ENCODE measurements around the gene ELP5.
A peak's percentile ranks its signal among the peaks of the same experiment; 100 is the strongest.

Gene ELP5, protein sequence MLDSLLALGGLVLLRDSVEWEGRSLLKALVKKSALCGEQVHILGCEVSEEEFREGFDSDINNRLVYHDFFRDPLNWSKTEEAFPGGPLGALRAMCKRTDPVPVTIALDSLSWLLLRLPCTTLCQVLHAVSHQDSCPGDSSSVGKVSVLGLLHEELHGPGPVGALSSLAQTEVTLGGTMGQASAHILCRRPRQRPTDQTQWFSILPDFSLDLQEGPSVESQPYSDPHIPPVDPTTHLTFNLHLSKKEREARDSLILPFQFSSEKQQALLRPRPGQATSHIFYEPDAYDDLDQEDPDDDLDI

DNA sequence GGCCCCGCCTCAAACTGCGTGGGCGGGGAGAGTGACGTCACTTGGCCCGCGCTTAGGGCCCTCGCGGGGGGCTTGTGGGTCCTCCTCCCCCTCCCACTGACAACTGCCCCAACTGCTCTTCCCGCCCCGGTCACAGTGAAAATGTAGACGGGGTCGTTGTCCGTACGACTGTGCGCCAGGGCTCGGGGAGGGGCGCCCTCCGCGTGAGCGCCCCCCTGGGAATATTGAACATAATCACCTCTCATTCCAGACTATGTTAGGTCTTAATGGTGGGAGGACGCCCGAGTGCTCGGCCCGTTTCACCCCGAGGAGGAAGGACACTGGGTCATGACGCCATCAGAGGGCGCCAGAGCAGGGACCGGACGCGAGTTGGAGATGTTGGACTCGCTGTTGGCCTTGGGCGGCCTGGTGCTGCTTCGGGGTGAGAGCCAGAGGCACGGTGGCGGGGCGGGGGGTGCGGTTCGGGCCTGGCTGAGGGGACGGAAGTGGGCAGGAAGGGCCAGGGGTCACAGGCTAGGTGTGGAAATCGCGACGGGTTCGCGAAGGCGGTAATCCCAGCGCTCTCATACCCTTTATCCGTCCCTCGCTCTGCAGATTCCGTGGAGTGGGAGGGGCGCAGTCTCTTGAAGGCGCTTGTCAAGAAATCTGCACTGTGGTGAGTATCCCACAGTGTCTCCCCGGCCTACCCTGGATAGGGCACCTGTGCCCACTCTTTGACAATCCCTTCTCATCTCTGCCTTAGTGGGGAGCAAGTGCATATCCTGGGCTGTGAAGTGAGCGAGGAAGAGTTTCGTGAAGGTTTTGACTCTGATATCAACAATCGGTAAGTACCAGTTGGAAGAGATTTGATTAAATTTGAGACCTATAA lies at the start of gene ELP5:
Gene ELP5, plus strand, starts transcription at position 40 of the 868 bp plus-strand sequence. Its CDS starts 336 bp downstream, at position 376.
- peak; percentile 96 for DNase-seq

DNA sequence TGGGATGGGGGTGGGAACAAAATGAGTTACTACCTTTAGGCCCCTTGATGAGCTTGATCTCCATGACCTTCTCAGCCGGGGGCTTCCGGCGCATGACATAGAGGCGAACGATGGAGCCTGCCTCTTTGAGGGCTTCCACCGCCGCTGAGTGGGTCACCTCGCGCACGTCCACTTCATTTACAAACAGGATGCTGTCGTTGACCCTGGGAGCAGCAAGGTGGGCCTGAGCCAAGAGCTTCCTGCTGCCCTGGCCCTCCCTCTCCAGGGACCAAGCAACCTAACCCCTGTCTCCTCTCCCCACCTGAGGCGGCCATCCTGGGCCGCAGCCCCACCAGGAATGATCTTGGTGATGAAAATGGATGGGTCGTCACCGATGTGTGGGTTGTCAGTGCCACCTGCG lies 48.6 kb upstream of the ELP5 start:
- DNase-seq = no peak

DNA sequence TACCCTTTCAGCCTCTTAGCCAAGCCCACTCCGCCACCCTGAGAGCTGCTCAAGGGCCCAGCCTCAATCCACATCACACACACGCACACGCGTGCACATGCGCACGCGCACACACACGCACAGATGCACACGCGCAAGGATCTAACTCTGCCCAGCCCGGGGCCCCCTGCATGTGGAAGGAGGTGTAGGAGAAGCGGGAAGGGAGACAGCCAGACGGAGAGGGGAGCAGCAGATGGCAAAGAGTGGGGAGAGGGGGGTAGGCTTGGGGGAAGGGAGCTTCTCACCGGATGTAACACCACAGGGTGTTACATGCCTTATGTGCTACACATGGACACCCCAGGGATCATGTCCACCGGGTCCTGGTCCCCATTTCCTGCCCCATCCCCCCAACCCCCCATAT lies 47.7 kb upstream of the ELP5 start:
- DNase-seq = peak; percentile 42

DNA sequence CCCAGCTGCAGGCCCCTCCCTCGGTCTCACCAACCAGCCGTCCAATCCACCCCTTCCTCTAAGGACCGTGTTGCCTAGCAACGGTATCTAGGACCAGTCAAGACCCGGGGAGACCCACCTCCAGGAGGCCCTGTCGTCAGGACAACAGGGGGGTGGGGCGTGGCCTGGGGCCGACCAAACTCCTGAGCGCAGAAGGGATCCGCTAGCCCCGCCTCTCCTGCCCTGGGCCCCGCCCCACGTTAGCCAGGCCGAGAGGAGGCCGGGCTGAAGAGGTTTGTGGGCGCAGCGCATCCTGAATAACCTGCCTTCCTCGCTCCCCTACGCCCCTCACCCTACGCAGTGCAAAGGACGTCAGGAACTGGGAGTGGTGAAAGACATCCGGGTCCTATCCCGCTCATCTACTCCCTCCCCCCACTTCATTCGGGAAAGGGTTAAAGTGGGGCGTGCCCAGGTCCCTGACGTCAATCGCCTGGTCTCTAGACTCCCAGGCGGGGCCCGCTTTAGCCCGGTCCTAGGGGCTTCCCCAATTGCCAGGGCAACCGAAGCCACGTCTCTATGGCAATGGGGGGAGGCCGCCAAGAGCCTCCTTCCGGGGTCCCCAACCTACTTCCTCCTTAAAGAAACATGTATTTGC lies 47.1 kb upstream of the ELP5 start:
- peak; percentile 89 for DNase-seq

DNA sequence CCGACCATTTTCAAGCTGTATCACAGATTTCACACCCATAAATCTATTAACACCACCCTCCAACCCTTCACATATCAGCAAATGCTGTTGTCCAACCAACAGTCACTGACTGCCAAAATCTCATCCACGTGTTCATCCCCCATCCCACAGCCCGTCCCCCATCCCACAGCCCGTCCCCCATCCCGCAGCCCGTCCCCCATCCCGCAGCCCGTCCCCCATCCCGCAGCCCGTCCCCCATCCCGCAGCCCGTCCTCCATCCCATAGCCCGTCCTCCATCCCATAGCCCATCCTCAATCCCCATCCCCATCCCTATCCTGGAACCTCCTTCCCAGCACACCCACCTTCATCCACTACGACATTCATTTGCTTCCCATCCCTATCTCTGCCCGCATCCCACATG lies 46.5 kb upstream of the ELP5 start:
- DNase-seq = no peak

DNA sequence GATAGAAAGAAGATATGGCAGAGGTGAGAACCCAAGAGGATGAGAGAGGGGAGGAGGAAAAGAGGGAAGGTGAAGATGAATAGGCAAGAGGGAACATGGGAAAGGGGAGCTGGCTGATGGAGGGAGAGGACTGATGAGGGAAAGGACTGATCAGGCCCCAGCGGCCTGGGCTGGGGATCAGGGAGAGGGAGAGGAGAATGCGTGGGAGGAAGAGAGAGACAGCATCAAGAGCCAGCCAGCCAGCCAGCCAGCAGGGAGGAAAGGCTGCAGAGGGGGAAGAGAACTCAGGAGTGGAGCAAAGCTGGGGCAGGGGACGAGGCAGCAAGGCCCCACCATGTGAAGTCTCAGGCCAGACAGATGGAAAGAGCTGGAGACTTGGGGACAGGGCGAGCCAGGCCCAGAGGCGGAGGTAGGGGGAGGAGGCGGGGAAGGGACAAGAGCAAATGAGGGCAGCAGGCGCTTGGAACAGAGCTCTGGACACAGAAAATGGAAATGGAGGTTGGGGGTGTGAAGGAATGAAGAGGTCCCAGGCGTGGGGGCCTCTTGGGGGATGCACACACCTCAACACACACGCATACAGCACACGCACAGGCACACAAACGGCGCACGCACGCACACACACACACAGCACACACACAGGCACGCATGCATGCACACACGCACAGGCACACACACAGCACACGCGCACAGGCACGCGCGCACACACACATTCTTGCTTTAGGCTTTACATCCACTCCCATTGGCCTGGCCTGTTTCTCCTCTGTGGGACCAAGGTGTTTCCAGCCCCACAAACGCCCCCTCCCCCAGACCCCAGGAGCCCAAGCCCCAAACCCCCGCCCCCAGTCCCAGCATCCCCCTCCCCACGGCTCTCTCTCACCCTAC lies 44.7 kb upstream of the ELP5 start:
- DNase-seq = no peak

DNA sequence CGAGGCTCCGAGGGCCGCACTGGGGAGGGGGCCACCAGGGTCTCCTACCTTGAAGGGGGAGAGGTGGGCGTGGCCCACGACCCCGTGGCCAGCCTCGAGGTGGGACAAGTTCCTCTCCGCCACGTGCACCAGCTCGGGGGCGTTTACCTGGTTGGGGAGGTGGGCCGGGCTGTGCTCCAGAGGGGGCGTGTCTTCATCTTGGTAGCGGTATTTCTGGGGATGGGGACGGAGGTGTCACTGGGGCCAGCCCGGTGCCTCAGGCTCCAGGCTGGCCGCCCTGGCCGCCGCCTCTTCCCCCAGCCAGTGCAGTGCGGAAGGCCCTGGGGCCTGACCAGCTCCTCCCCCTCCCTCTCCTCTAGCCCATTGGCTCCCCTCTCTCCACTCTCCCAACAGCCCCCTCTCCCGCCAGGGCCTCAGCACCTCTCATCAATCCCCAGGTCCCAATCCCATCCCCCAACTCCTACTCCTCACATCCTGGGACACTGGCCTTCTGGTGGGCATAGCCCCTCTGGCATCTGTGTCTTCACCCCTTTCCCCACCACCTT lies 43.9 kb upstream of the ELP5 start:
- no peak for DNase-seq

DNA sequence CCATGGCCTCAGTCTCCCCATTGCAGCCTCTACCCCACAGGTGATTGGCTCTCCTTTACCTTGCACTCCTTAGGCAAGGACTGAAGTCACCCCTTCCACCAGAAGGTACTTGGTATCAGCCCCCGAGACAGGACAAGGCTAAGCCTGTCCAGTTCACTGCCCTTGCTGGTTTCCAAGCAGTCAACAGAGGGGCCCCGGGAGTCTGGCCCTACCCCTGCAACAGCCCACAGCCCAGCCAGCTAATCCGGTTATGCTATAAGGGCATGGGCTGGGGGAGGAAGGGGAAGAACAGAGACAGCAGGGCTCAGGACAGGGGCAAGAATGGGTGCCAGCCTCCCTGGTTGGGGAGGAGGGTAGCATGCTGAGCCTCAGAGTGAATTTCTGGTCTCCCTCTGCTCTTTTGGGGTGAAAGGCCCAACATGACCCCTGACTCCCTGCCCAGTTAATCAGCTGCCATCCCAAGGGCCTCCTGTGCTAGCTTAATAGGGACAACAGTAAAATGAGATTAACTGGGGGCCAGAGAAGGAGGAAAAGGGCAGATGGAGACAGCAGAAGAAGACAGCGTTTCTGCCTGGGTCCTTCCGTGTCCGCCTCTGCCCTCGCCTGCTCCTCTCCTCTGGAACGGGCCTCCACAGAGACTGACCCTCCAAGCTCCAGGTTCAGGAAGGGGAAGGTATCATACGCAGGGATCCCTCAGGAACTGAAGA lies 43.1 kb upstream of the ELP5 start:
- DNase-seq = no peak

DNA sequence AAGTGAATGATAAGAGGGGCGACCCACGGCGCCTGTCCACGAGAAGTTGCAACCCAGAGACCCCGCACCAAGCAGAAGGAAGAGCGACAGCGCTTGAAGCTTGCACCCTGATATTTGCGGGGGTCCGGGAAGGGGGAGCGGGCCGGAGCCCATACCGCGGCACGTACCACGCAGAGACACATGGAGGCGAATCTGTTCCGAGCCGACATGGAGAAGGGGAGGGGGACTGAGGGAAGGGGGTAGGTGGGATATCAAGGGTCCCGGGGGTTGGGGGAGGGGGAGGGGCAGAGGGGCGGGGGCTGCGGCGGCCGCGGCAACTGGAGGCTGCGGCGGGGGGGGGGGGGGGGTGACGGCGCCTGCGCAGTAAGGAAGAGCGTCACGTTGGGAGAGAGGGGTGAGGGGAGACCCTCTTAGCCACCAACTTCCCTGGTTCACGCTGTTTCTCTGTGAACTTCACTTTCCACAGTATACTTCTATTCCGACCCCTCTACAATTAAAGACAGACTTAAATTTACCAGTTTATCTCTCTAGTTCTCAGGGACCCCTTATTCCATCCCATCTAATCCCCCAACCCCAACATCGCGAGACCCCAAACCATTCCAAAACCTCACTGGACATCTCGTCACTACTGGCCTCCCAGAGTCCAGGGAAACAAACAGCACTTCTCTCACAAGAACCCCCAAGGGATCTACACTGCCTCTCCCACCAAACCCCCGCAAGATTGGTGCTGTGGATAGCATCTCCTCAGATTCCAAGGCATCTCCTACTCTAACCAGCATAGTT lies 40.3 kb upstream of the ELP5 start:
- no peak for DNase-seq

DNA sequence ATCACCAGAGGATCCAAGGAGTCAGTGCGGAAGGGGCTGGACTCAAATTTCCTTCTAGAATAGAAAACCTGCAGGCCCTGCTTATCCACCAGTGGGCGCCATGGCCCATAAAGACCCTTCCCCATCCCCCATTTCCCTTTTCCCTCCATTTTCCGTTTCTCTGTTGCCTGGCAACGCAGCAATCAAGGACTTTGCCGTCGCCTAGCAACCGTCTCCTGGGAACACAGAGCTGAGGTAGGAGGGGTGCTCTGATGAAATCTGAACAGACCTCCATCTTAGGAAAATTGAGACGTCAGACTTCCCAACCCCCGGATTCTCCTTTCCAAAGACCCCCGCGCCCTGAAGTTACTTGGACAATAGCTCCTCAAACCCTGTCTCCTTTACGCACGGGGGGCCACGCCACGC lies 38.1 kb upstream of the ELP5 start:
- peak; percentile 86 for DNase-seq

DNA sequence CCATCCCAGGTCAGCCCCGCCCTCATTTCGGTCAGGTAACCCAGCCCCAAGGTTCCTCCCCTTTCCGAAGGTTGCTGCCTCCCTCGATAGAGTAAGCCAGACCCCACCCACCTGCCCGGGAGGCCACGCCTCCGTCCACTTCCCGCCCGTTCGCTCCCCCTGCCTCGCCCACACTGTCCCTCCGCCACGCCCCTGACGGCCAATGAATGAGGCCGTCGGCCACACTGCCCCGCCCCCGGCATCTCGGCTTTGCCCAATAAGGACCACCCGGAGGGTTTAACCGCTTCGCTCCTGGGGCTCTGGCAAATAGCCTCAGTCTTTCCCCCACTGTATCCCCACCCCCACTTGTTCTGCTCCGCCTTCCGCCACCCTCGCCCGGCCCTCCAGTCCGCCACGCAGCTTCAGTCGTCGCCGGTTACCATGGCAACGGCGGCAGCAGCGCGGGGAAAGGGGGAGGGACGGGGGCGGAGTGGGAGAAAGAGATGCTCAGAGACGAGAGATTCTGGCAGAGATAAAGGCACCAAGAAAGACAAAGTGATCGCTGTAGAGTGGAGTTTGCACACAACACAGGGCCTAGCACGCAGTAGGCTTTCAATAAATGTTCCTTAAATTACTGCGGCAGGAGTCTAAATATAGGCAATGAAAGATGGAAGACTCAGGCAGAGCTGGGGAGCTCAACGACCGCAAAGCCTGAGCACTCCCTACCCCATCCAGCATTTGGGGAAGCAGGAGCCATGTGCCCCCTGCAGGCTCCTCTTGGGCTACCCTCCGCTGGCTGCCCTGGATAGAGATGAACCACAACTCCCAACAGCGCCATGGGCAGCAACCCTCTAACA lies 37.5 kb upstream of the ELP5 start:
- peak; percentile 98 for DNase-seq

DNA sequence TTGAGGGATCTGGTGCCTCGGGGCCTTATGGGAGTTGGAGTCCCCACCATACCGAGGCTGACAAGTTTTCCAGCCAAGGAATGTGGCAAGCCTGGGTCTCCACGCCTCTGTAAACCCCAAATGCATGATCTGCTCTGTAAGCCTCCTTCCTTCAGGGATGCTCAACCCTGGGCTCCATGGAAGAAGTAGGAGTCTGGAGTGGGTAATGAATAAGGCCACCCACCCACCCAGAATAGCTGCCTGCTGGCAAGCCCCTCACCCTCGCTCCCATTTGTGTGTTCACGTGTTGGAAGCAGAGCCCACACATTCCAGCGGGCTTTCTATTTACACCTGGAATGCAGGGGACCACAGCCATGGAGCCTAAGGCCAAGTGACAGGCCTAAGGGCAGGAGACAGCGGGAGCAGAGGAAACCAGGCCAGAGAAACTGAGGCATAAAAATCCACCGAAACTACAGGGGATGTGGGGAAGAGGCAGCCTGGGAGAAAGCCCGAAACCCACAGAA lies 36.8 kb upstream of the ELP5 start:
- DNase-seq = no peak

DNA sequence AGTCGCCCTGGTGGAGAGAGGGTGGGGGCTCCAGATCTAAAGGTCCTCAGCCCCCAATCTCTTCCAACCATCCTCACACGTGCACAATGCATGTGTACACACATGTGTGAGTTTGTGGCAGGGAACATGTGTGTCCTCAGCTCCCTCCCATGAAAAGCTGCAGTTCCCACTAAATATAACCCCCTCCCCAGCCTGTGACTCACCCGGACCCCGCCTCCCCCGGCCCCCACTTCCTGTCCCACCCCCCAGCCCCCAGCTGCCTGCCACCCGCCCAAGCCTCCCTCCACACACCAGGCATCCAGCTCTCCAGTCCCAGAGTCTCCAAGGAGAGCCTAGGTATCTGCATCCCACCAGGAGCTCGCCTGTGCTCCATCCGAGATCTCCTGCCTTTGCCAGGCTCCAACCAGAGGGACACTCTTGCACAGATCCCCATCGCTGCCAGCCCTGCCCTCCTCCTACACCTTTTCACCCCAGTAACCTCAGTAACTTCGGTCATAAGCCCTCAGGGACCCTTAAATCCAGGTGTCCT lies 36.3 kb upstream of the ELP5 start:
- peak; percentile 57 for DNase-seq

DNA sequence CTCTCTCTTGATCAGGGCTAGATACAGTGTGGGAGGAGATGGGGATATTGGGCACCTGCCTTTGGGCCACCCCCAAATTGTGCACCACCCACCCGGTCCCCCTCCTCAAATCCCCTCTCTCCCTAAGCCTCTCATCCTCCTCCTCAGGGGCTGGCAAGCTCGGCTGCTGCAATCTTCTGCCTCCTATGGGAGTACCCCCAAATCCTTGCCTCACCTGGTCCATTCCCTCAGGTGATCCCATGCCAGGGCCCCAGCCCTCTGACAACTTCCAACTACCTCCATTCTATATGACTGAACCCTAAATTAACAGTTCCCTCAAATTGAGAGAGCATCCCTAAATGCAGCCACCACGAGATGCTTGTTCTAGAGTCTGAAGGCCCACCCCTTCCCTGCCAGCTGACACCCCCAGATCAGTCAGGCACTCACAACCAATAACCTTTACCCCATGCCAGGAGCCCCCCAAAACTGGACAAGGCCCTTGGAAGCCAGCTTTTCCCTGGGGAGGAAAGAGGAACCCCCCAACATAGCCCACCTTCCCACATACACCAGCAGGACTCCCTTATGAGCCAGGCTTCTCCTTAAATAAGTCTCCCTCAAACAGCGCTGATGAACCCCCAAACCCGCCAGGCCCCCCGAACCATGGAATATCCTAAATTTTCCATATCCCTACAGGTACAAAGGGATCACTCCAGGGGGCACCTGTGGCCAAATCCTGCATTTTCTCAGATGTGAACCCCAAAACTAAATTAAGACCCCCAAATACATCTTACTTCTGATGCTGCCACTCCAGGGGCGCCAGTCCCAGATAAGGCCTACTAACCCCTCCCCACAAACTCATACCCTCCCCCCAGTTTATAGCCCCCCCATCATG lies 35.5 kb upstream of the ELP5 start:
- DNase-seq = no peak

DNA sequence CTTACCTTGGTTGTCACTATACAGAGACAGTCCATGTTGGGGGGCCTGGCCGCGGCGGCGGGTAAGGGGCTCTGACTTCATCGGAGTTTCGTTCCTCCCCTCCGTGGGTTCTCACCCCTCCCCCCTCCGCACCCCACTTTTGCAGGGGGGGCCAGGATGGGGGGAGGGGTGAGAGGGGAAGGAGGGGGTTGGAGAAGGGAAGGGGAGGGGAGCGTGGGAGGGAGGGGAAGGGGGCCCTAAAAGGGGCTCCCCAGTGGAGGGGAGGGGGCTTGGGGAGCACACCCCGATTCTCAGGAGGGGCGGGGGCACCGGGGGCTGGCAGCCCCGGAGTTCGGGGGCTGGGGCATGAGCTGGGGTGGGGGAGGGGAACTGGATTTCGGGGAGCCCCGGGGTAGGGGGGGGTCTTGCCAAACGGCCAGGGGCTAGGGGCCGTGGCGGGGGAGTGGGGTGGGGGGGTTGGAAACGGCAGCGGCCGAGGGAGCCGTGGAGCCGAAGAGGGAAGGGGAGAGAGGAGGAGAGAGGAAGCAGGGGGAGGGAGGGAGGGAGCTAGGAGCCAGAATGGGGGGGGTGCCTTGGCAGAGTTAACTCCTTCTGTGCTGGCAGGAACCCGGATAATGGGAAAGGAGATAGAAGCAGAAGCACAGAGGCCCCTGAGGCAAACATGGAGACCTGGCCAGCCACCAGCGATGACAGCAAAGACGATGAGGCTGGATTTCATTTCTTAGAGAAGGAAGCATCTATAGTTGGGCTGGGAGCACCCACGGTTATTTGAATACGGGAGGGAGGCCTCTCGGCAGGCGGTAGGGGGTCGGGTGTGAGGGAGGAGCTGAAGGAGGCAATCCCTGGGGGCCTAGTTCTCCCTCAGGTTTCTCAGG lies 34.7 kb upstream of the ELP5 start:
- peak; percentile 83 for DNase-seq

DNA sequence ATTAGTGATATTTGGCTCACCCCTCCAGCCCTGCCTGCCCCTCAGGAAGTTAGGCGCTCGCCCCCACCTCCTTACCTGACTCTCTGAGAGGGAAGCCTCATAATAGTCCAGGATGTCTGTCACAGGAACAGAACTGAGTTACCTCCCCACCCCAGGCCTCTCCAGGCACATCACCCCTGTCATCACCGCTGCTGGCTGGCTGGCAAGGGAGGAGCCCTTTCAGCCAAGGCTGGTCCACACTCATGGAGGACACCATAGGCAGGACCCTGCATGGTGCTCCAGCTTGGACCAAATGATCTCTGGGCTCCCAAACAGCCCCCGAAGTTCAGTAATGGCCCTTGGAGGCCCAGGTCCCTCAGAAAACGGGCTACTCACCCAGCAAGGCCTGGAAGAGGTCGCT lies 33.8 kb upstream of the ELP5 start:
- DNase-seq = no peak

DNA sequence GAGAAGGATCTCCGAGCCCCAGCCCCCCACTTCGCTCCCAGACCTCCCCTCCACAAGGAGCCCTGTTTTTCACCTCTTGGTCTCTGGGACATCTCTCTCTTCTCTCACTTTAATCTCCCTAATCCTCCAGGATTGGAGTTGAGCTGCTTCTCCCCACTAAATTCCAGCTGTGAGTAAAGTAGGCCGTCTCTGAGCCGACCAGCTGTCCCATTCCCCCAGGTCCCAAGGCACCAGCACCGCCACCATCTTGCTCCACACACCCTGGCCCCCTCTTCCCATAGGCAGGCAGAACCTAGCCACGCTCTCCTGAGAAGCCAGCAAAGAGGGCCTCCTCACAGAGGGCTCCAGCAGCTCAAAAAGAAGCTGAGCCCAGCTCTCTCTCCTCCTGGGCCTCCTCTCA lies 33.3 kb upstream of the ELP5 start:
- no peak for DNase-seq
